IMR-90 (cell line): ENCODE results near the gene USB1. TPM values are rescaled to one million over a fixed set of nuclear protein-coding genes. Genes with fewer than 3 reads are reported as not detected.

ENCODE experiments used
- ATAC-seq: fragments of 200-7000 bp; cut with Tn5 transposase; 2 replicates; pipeline ENCODE4 v1.9.1; 2020; ENCODE audit warnings: low read depth, mild to moderate bottlenecking, moderate library complexity
- BruUV-seq: library from RNA; stranded (reverse); fragments of 400-500 nt; replicated peaks from 2 replicates; lab custom pipeline; 2021; lab: Mats Ljungman, UMichigan
- CTCF ChIA-PET: fragments of 300-600 bp; formaldehyde crosslinking; extraction: SDS; loops from one replicate; lab custom pipeline; 2021; ENCODE audit warnings: antibody characterized with exemption; lab: Yijun Ruan, JAX
- POLR2A ChIA-PET: fragments of 300-600 bp; sonication (Branson Sonifier 250); formaldehyde crosslinking; loops from one replicate; lab custom pipeline; 2022; ENCODE audit warnings: antibody characterized with exemption; ENCODE audit not compliant: unreplicated experiment; lab: Charles Lee
- DNase-seq: peaks from one replicate; pipeline ENCODE4 v3.0.0; 2013
- H2AFZ ChIP-seq: replicated peaks from 2 replicates; pipeline ENCODE3; 2013; ENCODE audit warnings: low read length, mild to moderate bottlenecking; ENCODE audit not compliant: poor library complexity
- H2AK5ac ChIP-seq: 2 replicates; pipeline ENCODE4 v1.6.1; 2013; ENCODE audit warnings: low read depth, low read length, inconsistent platforms
- H2AK9ac ChIP-seq: replicated peaks from 2 replicates; pipeline ENCODE3; 2013; ENCODE audit warnings: mild to moderate bottlenecking, low read depth, low read length, moderate library complexity; ENCODE audit not compliant: poor library complexity
- H2BK120ac ChIP-seq: 2 replicates; pipeline ENCODE4 v1.6.1; 2013; ENCODE audit warnings: low read depth, low read length, inconsistent platforms
- H2BK15ac ChIP-seq: 3 replicates; pipeline ENCODE4 v1.6.1; 2013; ENCODE audit warnings: low read depth, low read length, inconsistent platforms
- H2BK20ac ChIP-seq: 2 replicates; pipeline ENCODE4 v1.6.1; 2013; ENCODE audit warnings: low read depth, mild to moderate bottlenecking, inconsistent platforms, low read length, moderate library complexity
- H2BK5ac ChIP-seq: 2 replicates; pipeline ENCODE4 v1.6.1; 2013; ENCODE audit warnings: mild to moderate bottlenecking, low read depth, low read length, inconsistent platforms; ENCODE audit not compliant: poor library complexity, severe bottlenecking
- H3K14ac ChIP-seq: replicated peaks from 2 replicates; pipeline ENCODE4 v1.6.1; 2013; ENCODE audit warnings: low read depth, low read length, inconsistent platforms
- H3K18ac ChIP-seq: 2 replicates; pipeline ENCODE4 v1.6.1; 2013; ENCODE audit warnings: low read depth, low read length, control low read depth
- H3K23ac ChIP-seq: 2 replicates; pipeline ENCODE4 v1.6.1; 2013; ENCODE audit warnings: low read depth, low read length, inconsistent platforms
- H3K27ac ChIP-seq: 2 replicates; pipeline ENCODE4 v1.5.1; 2013; ENCODE audit warnings: mild to moderate bottlenecking, control low read depth, low read length; ENCODE audit not compliant: insufficient read depth
- H3K27me3 ChIP-seq: 2 replicates; pipeline ENCODE4 v1.6.1; 2013; ENCODE audit warnings: low read length; ENCODE audit not compliant: control insufficient read depth, insufficient read depth
- H3K36me3 ChIP-seq: 2 replicates; pipeline ENCODE4 v1.6.1; 2013; ENCODE audit warnings: low read length, mixed read lengths; ENCODE audit not compliant: control insufficient read depth, insufficient read depth
- H3K4ac ChIP-seq: 2 replicates; pipeline ENCODE4 v1.6.1; 2013; ENCODE audit warnings: low read depth, low read length, inconsistent platforms
- H3K4me1 ChIP-seq: 2 replicates; pipeline ENCODE4 v1.6.1; 2013; ENCODE audit warnings: low read length, mixed read lengths; ENCODE audit not compliant: control insufficient read depth, insufficient read depth
- H3K4me2 ChIP-seq: 2 replicates; pipeline ENCODE4 v1.6.1; 2013; ENCODE audit warnings: low read depth, mild to moderate bottlenecking, control low read depth, low read length, moderate library complexity
- H3K4me3 ChIP-seq: 2 replicates; pipeline ENCODE4 v1.5.1; 2013; ENCODE audit warnings: low read depth, mild to moderate bottlenecking, control low read depth, low read length, moderate library complexity; ENCODE audit not compliant: insufficient read depth
- H3K56ac ChIP-seq: 2 replicates; pipeline ENCODE4 v1.6.1; 2013; ENCODE audit warnings: low read length, inconsistent platforms; ENCODE audit not compliant: insufficient read depth; ENCODE audit errors: extremely low read depth
- H3K79me1 ChIP-seq, 2 experiments: 2 replicates each; pipeline ENCODE4 v1.6.1; 2013; ENCODE audit warnings: low read length in 2 of 2, inconsistent platforms in 1 of 2, low read depth in 1 of 2
- H3K9ac ChIP-seq: 2 replicates; pipeline ENCODE4 v1.6.1; 2013; ENCODE audit warnings: low read depth, low read length, control low read depth
- H3K9me1 ChIP-seq: 2 replicates; pipeline ENCODE4 v1.6.1; 2013; ENCODE audit warnings: low read length, inconsistent platforms; ENCODE audit not compliant: insufficient read depth
- H3K9me3 ChIP-seq: 2 replicates; pipeline ENCODE4 v1.6.1; 2013; ENCODE audit warnings: low read length; ENCODE audit not compliant: control insufficient read depth, insufficient read depth
- H4K20me1 ChIP-seq: 2 replicates; pipeline ENCODE4 v1.6.1; 2013; ENCODE audit warnings: low read length, inconsistent platforms; ENCODE audit not compliant: insufficient read depth
- H4K5ac ChIP-seq: 2 replicates; pipeline ENCODE4 v1.6.1; 2013; ENCODE audit warnings: mild to moderate bottlenecking, low read depth, low read length, control low read depth
- H4K8ac ChIP-seq, 2 experiments: 2 replicates each; pipeline ENCODE4 v1.6.1; 2013; ENCODE audit warnings: low read depth in 2 of 2, low read length in 2 of 2, control low read depth in 1 of 2, inconsistent platforms in 1 of 2
- H4K91ac ChIP-seq: 2 replicates; pipeline ENCODE4 v1.6.1; 2013; ENCODE audit warnings: low read depth, low read length, inconsistent platforms; ENCODE audit not compliant: insufficient read depth
- BHLHE40 ChIP-seq: fragments of 150-350 bp; IDR thresholded peaks from 2 replicates; pipeline ENCODE4 v1.6.1; 2016; ENCODE audit warnings: mild to moderate bottlenecking, low read depth, low read length
- POLR2A ChIP-seq: IDR thresholded peaks from 2 replicates; pipeline ENCODE4 v1.6.1; 2012; ENCODE audit warnings: mild to moderate bottlenecking, low read depth, low read length
- RFX5 ChIP-seq: IDR thresholded peaks from 2 replicates; pipeline ENCODE4 v1.8.0; 2012; ENCODE audit warnings: low read depth, mild to moderate bottlenecking, low read length, moderate library complexity
- SMC3 ChIP-seq: fragments of 150-350 bp; IDR thresholded peaks from 2 replicates; pipeline ENCODE4 v1.6.1; 2016; ENCODE audit warnings: low read depth, mild to moderate bottlenecking, antibody characterized with exemption, low read length, moderate library complexity
- WGBS, 2 experiments: methylation state at CpG; one replicate each; pipeline versions ENCODE4 v1.1.5 to v1.1.7; 2013; ENCODE audit warnings: missing lambda C conversion rate in 2 of 2; ENCODE audit not compliant: insufficient read length in 1 of 2; ENCODE audit errors: extremely low coverage in 2 of 2; 5-methylcytosine and 5-hydroxymethylcytosine counted together
- dilution Hi-C: fragments of 300-500 bp; cut with HindIII; formaldehyde crosslinking; loops from one replicate; pipeline ENCODE4 v1.14.3; 2018; ENCODE audit warnings: low sequenced_read_pairs; ENCODE audit not compliant: unreplicated experiment
- in situ Hi-C: fragments of 300-500 bp; cut with MboI; formaldehyde crosslinking; loops from 3 replicates; pipeline ENCODE4 v1.14.3; 2019; ENCODE audit warnings: low sequenced_read_pairs, inconsistent platforms, mixed read lengths
- intact Hi-C: fragments of 100-400 bp; cut with micrococcal nuclease; formaldehyde crosslinking; loops from 2 replicates; pipeline ENCODE4 v1.10.0; 2022
- polyA plus RNA-seq, 3 experiments: library from polyadenylated mRNA; depleted of rRNA; stranded (reverse); fragments of >200 nt; gene quantifications; 2 replicates each; pipeline ENCODE4 v1.2.3, GENCODE V29; 2012; ENCODE audit warnings: low replicate concordance in 1 of 3
- total RNA-seq: library from RNA; depleted of rRNA; stranded (reverse); fragments of >200 nt; gene quantifications from 2 replicates; pipeline ENCODE4 v1.2.3, GENCODE V29; 2012

The USB1 gene
- total and polyA plus RNA-seq, 2 of the 4 experiments (the other 2 are of a cell fraction), result 45.9 to 94.9 TPM

GRCh38 chr16:58032710-58033293 is 31.6 kb downstream of the USB1 start:
- BruUV-seq, result no TSS peak
- ChIA-PET POLR2A (no interaction called here), CTCF (interaction anchor here (1.3 to 1.5 kb wide), 2 partner anchors 16 to 89 kb away, joined by 3 read pairs; no protein-coding TSS in a partner anchor)
- in situ Hi-C loops (no loop called here), intact Hi-C loops (no loop called here), dilution Hi-C loops (no loop called here)
- Histone ChIP-seq H2BK15ac (no peak overlapping the region), H3K4ac (no peak overlapping the region), H4K8ac (no peak overlapping the region), H3K27me3 (peaks cover 30% of the 10 kb centered on the region), H4K91ac (no peak overlapping the region), H3K4me1 (no peaks in the 10 kb centered on the region), H3K4me2 (no peak overlapping the region), H3K27ac (no peak overlapping the region), H3K9me3 (no peaks in the 10 kb centered on the region), H3K9ac (no peak overlapping the region), H2BK120ac (no peak overlapping the region), H4K20me1 (no peaks in the 10 kb centered on the region; the same call in 1 of the 2 replicates), H2AFZ (no peak overlapping the region), H3K18ac (no peak overlapping the region), H3K79me1 (no peaks in the 10 kb centered on the region), H2BK5ac (no peak overlapping the region), H2AK9ac (no peak overlapping the region), H2AK5ac (no peak overlapping the region), H3K9me1 (no peaks in the 10 kb centered on the region; the same call in 1 of the 2 replicates), H3K23ac (no peak overlapping the region), H2BK20ac (no peak overlapping the region), H4K5ac (no peak overlapping the region), H3K56ac (no peak overlapping the region), H3K14ac (no peak overlapping the region), H3K36me3 (no peaks in the 10 kb centered on the region), H3K4me3 (no peak overlapping the region)
- no peak for DNase-seq
- no peak for TF ChIP-seq BHLHE40
- TF ChIP-seq POLR2A, result no peak
- no peak for TF ChIP-seq RFX5
- TF ChIP-seq SMC3, result no peak
- WGBS, 2 experiments, result 21% methylated on average over 2 of the region's 15 CpGs; no CpG with 5 or more reads in 1 of the 2 experiments
- ATAC-seq, result peak; percentile 67
